Measurements from ENCODE around the gene TSPAN14.

GRCh38 chr10:80409121-80409520, 45.0 kb upstream of the TSPAN14 start:
- TF ChIP-seq CTCF (IDR thresholded peaks at IDR 0.05; ENCODE audit: low read length) (no peak), EZH2 (IDR thresholded peaks at IDR 0.05; ENCODE audit: borderline replicate concordance, low read length) (no peak)

Data from OCI-LY1 (cell line).